Kidney (tissue), 14 donors: ENCODE measurements around the gene MAN2A2. TPM values are rescaled to one million over a fixed set of nuclear protein-coding genes. Genes with fewer than 3 reads are reported as not detected.

Experiments used
- DNase-seq, 5 donors: peaks; one replicate each; pipeline ENCODE4 v3.0.0-alpha.2; 2013 to 2020
- FAIRE-seq: peaks from 2 replicates; lab custom pipeline; 2012; peaks lifted over from hg19 to GRCh38; lab: Jason Lieb, UNC
- H3K27ac ChIP-seq, 2 donors: one replicate each; pipeline ENCODE4 v1.7.0; 2013; ENCODE audit warnings: low read depth in 2 of 2, low read length in 2 of 2, inconsistent platforms in 1 of 2
- H3K27me3 ChIP-seq: one replicate; pipeline ENCODE4 v1.7.1; 2013; ENCODE audit warnings: low read length, inconsistent platforms; ENCODE audit not compliant: control insufficient read depth, insufficient read depth
- H3K36me3 ChIP-seq, 3 donors: one replicate each; pipeline versions ENCODE4 v1.7.0 to v1.7.1; 2013; ENCODE audit warnings: low read length in 3 of 3, control low read depth in 1 of 3, inconsistent platforms in 1 of 3; ENCODE audit not compliant: insufficient read depth in 3 of 3, control insufficient read depth in 2 of 3
- H3K4me1 ChIP-seq, 3 donors: one replicate each; pipeline versions ENCODE4 v1.7.0 to v1.7.1; 2013; ENCODE audit warnings: low read length in 3 of 3, inconsistent platforms in 1 of 3, low read depth in 1 of 3; ENCODE audit not compliant: control insufficient read depth in 2 of 3, insufficient read depth in 2 of 3
- H3K4me3 ChIP-seq, 3 donors: one replicate each; pipeline versions ENCODE4 v1.7.0 to v1.8.1; 2013; ENCODE audit warnings: low read length in 3 of 3, control low read depth in 1 of 3, inconsistent platforms in 1 of 3
- H3K9ac ChIP-seq, 3 donors: one replicate each; pipeline versions ENCODE4 v1.7.0 to v1.7.1; 2013; ENCODE audit warnings: low read length in 3 of 3, control low read depth in 1 of 3, inconsistent platforms in 1 of 3
- H3K9me3 ChIP-seq, 3 donors: one replicate each; pipeline versions ENCODE4 v1.7.0 to v1.7.1; 2013; ENCODE audit warnings: low read length in 3 of 3, control low read depth in 1 of 3, inconsistent platforms in 1 of 3; ENCODE audit not compliant: control insufficient read depth in 2 of 3, insufficient read depth in 1 of 3
- intact Hi-C: fragments of 100-400 bp; cut with DNase I; formaldehyde crosslinking; loops from one replicate; pipeline ENCODE4 v1.11.1; 2022
- polyA plus RNA-seq: library from polyadenylated mRNA; stranded (reverse); fragments of 350-450 nt; fragmentation: Illumina TruSeq; extraction: RNeasy Lipid Tissue Mini Kit (QIAGEN cat#74804); gene quantifications from one replicate; pipeline ENCODE4 v1.2.3, GENCODE V29; 2014; ENCODE audit warnings: low read depth, low replicate concordance; ENCODE audit not compliant: insufficient read depth
- total RNA-seq: library from RNA; stranded (reverse); fragmentation: NEBNext Ultra II Directional; extraction: Animal tissue kit (Norgen Biotek cat#: 25700); gene quantifications from one replicate; pipeline ENCODE4 v1.2.1, GENCODE V29; 2021
- TF ChIP-seq, protein P1 (sequence below): IDR thresholded peaks from 3 replicates; pipeline ENCODE4 v1.5.1; 2012; ENCODE audit warnings: mild to moderate bottlenecking, moderate library complexity, borderline replicate concordance; ENCODE audit not compliant: insufficient read depth; ENCODE audit errors: extremely low read depth
- donor health status: control.
- donor health status: control.
- donor health status: control.
- donor health status: control.
- donor health status: control.
- donor health status: DM: yes; HTN: yes; CAD: no.
- donor health status: Normal renal cell carcinoma (clear cell type).

MAN2A2 gene
- total and polyA plus RNA-seq, 2 donors from 2014 or later: 11.4 to 56.3 TPM

DNA sequence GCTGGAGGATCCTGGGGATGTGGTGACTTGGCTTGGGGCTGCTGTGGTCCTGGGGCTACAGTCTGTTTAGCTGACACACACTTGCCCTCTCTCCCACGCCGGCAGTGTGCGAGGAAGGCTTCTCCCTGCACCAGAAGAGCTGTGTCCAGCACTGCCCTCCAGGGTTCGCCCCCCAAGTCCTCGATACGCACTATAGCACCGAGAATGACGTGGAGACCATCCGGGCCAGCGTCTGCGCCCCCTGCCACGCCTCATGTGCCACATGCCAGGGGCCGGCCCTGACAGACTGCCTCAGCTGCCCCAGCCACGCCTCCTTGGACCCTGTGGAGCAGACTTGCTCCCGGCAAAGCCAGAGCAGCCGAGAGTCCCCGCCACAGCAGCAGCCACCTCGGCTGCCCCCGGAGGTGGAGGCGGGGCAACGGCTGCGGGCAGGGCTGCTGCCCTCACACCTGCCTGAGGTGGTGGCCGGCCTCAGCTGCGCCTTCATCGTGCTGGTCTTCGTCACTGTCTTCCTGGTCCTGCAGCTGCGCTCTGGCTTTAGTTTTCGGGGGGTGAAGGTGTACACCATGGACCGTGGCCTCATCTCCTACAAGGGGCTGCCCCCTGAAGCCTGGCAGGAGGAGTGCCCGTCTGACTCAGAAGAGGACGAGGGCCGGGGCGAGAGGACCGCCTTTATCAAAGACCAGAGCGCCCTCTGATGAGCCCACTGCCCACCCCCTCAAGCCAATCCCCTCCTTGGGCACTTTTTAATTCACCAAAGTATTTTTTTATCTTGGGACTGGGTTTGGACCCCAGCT lies 21.7 kb upstream of the MAN2A2 start:
- intact Hi-C loops: no loop called here
- no peaks in the 10 kb centered on the region for H3K27me3 ChIP-seq
- H3K36me3 ChIP-seq: peaks cover 1 to 32% (median 16%) of the 10 kb centered on the region in 3 donors
- TF ChIP-seq, protein P1, sequence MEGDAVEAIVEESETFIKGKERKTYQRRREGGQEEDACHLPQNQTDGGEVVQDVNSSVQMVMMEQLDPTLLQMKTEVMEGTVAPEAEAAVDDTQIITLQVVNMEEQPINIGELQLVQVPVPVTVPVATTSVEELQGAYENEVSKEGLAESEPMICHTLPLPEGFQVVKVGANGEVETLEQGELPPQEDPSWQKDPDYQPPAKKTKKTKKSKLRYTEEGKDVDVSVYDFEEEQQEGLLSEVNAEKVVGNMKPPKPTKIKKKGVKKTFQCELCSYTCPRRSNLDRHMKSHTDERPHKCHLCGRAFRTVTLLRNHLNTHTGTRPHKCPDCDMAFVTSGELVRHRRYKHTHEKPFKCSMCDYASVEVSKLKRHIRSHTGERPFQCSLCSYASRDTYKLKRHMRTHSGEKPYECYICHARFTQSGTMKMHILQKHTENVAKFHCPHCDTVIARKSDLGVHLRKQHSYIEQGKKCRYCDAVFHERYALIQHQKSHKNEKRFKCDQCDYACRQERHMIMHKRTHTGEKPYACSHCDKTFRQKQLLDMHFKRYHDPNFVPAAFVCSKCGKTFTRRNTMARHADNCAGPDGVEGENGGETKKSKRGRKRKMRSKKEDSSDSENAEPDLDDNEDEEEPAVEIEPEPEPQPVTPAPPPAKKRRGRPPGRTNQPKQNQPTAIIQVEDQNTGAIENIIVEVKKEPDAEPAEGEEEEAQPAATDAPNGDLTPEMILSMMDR: no peak
- no peaks in the 10 kb centered on the region for H3K9me3 ChIP-seq
- DNase-seq (no peak), FAIRE-seq (no peak)
- no peak overlapping the region for H3K4me3 ChIP-seq
- H3K27ac ChIP-seq: no peak overlapping the region
- peaks cover 0 to 20% (median 6%) of the 10 kb centered on the region in 3 donors for H3K4me1 ChIP-seq
- no peak overlapping the region for H3K9ac ChIP-seq

DNA sequence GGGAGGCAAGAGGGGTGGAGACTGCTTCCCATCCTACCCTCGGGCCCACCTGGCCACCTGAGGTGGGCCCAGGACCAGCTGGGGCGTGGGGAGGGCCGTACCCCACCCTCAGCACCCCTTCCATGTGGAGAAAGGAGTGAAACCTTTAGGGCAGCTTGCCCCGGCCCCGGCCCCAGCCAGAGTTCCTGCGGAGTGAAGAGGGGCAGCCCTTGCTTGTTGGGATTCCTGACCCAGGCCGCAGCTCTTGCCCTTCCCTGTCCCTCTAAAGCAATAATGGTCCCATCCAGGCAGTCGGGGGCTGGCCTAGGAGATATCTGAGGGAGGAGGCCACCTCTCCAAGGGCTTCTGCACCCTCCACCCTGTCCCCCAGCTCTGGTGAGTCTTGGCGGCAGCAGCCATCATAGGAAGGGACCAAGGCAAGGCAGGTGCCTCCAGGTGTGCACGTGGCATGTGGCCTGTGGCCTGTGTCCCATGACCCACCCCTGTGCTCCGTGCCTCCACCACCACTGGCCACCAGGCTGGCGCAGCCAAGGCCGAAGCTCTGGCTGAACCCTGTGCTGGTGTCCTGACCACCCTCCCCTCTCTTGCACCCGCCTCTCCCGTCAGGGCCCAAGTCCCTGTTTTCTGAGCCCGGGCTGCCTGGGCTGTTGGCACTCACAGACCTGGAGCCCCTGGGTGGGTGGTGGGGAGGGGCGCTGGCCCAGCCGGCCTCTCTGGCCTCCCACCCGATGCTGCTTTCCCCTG lies 21.0 kb upstream of the MAN2A2 start:
- Histone ChIP-seq H3K9me3 (no peaks in the 10 kb centered on the region), H3K9ac (no peak overlapping the region), H3K27me3 (no peaks in the 10 kb centered on the region), H3K4me3 (no peak overlapping the region), H3K27ac (peak overlapping the region in 1 of 2 donors; percentile 11), H3K4me1 (peaks cover 0 to 20% (median 6%) of the 10 kb centered on the region in 3 donors), H3K36me3 (peaks cover 0 to 24% (median 11%) of the 10 kb centered on the region in 3 donors)
- TF ChIP-seq, protein P1: no peak
- DNase-seq (peak in 1 of 5 donors; percentile 81), FAIRE-seq (no peak)
- intact Hi-C loops: no loop called here

DNA sequence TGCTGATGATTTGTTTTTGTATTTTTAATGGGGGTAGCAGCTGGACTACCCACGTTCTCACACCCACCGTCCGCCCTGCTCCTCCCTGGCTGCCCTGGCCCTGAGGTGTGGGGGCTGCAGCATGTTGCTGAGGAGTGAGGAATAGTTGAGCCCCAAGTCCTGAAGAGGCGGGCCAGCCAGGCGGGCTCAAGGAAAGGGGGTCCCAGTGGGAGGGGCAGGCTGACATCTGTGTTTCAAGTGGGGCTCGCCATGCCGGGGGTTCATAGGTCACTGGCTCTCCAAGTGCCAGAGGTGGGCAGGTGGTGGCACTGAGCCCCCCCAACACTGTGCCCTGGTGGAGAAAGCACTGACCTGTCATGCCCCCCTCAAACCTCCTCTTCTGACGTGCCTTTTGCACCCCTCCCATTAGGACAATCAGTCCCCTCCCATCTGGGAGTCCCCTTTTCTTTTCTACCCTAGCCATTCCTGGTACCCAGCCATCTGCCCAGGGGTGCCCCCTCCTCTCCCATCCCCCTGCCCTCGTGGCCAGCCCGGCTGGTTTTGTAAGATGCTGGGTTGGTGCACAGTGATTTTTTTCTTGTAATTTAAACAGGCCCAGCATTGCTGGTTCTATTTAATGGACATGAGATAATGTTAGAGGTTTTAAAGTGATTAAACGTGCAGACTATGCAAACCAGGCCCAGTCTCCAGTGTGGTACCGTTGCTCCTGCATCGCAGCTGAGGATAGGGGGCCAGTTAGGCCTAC lies 20.1 kb upstream of the MAN2A2 start:
- DNase-seq (no peak), FAIRE-seq (no peak)
- no peaks in the 10 kb centered on the region for H3K27me3 ChIP-seq
- TF ChIP-seq, protein P1: no peak
- peak overlapping the region in 1 of 3 donors; percentile 81 for H3K9ac ChIP-seq
- H3K4me3 ChIP-seq: no peak overlapping the region
- peaks cover 0 to 16% (median 10%) of the 10 kb centered on the region in 3 donors for H3K36me3 ChIP-seq
- peaks cover 0 to 20% (median 6%) of the 10 kb centered on the region in 3 donors for H3K4me1 ChIP-seq
- no peaks in the 10 kb centered on the region for H3K9me3 ChIP-seq
- intact Hi-C loops: no loop called here
- peak overlapping the region; percentile 85 to 94 for H3K27ac ChIP-seq
